Measurements from ENCODE around the gene ARRB2.

DNA sequence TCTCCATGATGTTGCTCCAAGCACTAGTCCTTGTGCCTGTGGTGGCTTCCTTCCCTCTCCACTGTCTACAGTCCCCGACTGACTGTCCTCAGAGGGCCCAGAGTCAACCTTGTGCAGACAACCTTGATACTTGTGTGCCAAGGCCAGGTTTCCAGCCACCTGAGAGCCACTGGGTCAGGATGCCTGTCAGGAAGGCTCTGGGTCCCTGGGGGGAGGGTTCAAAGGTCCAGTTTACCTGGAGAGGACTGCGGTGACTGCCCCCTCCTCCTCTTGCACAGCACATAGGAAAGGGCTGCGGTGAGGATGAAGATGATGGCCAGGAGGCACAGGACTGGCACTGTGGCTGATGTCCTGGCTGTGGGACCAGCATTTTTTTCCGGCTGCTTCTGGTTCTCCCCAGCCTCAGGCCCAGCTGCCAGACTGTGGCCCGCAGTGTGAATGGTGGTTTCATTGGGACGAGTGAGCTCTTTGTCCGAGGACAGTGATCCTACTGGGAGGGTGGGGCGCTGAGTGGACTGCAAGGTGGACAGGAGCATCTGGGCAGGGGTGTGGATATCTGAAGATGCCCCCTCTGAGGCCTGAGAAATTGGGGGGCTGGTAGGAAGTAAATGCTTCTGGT, 24.5 kb downstream of the ARRB2 start:
- TF ChIP-seq, protein P1, sequence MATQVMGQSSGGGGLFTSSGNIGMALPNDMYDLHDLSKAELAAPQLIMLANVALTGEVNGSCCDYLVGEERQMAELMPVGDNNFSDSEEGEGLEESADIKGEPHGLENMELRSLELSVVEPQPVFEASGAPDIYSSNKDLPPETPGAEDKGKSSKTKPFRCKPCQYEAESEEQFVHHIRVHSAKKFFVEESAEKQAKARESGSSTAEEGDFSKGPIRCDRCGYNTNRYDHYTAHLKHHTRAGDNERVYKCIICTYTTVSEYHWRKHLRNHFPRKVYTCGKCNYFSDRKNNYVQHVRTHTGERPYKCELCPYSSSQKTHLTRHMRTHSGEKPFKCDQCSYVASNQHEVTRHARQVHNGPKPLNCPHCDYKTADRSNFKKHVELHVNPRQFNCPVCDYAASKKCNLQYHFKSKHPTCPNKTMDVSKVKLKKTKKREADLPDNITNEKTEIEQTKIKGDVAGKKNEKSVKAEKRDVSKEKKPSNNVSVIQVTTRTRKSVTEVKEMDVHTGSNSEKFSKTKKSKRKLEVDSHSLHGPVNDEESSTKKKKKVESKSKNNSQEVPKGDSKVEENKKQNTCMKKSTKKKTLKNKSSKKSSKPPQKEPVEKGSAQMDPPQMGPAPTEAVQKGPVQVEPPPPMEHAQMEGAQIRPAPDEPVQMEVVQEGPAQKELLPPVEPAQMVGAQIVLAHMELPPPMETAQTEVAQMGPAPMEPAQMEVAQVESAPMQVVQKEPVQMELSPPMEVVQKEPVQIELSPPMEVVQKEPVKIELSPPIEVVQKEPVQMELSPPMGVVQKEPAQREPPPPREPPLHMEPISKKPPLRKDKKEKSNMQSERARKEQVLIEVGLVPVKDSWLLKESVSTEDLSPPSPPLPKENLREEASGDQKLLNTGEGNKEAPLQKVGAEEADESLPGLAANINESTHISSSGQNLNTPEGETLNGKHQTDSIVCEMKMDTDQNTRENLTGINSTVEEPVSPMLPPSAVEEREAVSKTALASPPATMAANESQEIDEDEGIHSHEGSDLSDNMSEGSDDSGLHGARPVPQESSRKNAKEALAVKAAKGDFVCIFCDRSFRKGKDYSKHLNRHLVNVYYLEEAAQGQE (IDR thresholded peaks at IDR 0.05; ENCODE audit: borderline replicate concordance) = no peak
- TF ChIP-seq EZH2 (IDR thresholded peaks at IDR 0.05; ENCODE audit: borderline replicate concordance, insufficient read depth, low read length, poor library complexity, severe bottlenecking) (no peak), EP300 (conservative IDR thresholded peaks at IDR 0.05; ENCODE audit: poor library complexity, severe bottlenecking) (no peak), RAD21 (conservative IDR thresholded peaks at IDR 0.05) (no peak), SMC3 (conservative IDR thresholded peaks at IDR 0.05; ENCODE audit: poor library complexity) (no peak)
- TF ChIP-seq, protein P2, sequence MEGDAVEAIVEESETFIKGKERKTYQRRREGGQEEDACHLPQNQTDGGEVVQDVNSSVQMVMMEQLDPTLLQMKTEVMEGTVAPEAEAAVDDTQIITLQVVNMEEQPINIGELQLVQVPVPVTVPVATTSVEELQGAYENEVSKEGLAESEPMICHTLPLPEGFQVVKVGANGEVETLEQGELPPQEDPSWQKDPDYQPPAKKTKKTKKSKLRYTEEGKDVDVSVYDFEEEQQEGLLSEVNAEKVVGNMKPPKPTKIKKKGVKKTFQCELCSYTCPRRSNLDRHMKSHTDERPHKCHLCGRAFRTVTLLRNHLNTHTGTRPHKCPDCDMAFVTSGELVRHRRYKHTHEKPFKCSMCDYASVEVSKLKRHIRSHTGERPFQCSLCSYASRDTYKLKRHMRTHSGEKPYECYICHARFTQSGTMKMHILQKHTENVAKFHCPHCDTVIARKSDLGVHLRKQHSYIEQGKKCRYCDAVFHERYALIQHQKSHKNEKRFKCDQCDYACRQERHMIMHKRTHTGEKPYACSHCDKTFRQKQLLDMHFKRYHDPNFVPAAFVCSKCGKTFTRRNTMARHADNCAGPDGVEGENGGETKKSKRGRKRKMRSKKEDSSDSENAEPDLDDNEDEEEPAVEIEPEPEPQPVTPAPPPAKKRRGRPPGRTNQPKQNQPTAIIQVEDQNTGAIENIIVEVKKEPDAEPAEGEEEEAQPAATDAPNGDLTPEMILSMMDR (IDR thresholded peaks at IDR 0.05; ENCODE audit: poor library complexity, severe bottlenecking) = no peak

Measured in neural cell (in vitro differentiated cells).